GM10847 (cell line): ENCODE results near the gene PLIN4.

Source experiments
- POLR2A ChIP-seq: IDR thresholded peaks from 2 replicates; pipeline ENCODE4 v1.6.1; 2011; ENCODE audit not compliant: insufficient read length; ENCODE audit errors: extremely low read depth

The PLIN4 gene, protein sequence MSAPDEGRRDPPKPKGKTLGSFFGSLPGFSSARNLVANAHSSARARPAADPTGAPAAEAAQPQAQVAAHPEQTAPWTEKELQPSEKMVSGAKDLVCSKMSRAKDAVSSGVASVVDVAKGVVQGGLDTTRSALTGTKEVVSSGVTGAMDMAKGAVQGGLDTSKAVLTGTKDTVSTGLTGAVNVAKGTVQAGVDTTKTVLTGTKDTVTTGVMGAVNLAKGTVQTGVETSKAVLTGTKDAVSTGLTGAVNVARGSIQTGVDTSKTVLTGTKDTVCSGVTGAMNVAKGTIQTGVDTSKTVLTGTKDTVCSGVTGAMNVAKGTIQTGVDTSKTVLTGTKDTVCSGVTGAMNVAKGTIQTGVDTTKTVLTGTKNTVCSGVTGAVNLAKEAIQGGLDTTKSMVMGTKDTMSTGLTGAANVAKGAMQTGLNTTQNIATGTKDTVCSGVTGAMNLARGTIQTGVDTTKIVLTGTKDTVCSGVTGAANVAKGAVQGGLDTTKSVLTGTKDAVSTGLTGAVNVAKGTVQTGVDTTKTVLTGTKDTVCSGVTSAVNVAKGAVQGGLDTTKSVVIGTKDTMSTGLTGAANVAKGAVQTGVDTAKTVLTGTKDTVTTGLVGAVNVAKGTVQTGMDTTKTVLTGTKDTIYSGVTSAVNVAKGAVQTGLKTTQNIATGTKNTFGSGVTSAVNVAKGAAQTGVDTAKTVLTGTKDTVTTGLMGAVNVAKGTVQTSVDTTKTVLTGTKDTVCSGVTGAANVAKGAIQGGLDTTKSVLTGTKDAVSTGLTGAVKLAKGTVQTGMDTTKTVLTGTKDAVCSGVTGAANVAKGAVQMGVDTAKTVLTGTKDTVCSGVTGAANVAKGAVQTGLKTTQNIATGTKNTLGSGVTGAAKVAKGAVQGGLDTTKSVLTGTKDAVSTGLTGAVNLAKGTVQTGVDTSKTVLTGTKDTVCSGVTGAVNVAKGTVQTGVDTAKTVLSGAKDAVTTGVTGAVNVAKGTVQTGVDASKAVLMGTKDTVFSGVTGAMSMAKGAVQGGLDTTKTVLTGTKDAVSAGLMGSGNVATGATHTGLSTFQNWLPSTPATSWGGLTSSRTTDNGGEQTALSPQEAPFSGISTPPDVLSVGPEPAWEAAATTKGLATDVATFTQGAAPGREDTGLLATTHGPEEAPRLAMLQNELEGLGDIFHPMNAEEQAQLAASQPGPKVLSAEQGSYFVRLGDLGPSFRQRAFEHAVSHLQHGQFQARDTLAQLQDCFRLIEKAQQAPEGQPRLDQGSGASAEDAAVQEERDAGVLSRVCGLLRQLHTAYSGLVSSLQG (N-terminal part only)

DNA sequence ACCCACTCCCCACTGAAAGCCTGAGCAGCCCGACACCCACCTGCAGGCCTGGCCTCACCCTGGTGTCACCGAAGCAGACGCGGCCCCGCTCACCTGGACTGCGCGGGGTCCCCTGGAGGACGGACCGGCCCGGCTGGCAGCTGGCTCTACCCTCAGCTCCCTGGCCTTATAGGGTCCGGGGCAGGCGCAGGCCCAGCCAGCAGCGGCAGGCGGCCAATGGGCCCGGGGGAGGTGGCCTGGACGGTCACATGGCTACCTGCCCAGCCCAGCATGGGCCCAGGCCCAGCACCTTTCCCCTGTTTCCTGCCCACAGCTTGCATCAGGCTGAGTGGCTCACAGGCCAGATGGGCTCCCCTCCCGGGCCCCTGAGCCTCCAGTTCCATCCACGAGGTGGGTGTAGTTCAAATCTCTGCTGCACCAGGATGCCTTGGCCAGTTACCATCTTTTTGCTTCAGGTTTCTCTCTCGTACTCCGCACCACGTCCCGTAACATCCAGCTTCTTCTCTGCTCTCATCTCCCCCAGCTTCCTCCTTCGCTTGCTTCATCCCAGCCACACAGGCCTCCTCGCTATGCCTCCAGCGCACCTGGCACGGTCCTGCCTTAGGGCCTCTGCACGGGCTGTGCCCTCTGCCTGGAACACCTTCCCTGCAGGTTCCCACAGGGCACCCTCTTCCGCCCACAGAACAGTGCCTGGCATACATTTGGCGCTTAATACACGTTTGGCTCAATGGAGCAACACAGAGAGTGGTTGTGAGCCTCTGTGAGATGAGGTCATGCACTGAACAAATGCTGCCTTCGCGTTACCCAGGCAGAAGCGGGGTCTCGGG lies at the start of gene PLIN4:
TSS of gene PLIN4 (minus strand) at position 142 of the 827 bp plus-strand sequence. CDS start 214 bp downstream, outside the sequence.
- no peak for TF ChIP-seq POLR2A

DNA sequence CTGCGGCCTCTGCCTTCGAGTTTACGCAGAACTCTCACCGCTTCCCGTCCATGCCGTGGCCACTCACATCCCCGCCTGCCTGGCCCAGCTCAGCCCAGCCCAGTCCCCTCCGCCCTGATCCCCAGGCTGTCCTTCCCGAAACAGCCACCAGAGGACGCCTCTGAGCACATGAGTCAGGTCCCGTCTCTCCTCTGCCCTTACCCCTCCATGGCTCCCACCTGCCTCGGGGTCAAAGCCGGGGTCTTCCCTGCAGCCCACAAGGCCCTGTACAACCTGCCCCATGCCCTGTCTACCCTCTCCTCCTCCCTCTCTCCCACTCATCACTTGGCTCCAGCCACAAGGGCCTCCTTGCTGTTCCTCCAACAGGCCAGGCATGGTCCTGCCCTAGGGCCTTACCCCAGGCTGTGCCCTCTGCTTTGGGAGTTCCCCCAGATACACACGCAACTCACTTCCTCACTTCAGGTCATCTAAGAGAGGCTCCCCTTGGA lies 49.3 kb upstream of the PLIN4 start:
- no peak for TF ChIP-seq POLR2A

DNA sequence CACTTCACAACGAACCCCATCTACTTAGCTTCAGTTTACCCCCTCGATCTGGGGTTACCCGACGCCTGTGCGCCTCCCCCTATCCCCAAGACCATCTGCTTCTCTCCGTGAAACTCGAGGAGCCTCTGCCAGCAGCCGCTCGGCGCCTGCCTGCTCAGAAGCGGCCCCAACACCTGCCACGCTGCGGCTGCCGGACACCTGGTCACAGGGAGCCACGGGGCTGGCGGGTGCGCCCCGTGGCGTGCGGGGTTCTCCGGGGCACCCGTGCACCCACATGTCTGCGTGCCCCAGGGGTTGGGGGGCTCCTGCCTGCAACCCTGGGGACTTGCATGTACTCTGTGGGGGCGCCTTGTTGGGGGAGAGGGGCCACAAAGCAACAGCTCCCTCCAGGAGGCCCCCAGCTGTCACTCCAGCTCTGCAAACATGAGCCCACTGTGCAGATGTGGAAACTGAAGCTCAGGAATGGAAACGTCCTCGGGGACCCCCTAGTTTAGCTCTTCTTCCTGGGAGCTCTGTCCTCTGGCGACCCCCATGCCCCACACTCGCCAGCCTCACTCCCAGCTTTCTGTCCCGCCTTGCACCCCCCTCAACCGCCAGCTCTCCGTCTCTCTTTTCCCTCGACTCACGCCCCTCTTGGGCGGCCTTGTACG lies 48.2 kb upstream of the PLIN4 start:
- no peak for TF ChIP-seq POLR2A

DNA sequence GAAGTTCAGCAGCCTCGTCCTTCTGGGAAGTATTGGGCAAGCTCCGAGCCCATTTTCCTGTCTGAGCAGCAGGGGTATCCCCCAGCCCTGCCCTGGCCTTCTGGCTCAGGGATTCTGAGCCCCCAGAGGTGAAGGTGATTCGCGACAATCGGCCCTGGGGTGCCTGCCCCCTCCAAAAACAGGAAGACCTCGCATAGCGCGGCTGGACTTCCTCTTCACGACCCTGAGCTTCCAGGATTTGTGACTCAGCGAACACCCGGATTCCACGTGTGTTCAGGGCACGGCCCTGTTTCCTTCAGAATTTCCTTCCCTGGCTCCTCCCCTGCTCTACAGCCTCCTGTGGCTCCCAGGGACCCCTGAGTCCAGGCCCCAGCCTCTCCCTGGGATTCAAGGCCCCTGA lies 41.3 kb upstream of the PLIN4 start, which contains the start of gene SEMA6B:
TSS of gene SEMA6B (minus strand) at position 116 of the 400 bp plus-strand sequence. CDS start 1,227 bp downstream, outside the sequence.
- no peak for TF ChIP-seq POLR2A

DNA sequence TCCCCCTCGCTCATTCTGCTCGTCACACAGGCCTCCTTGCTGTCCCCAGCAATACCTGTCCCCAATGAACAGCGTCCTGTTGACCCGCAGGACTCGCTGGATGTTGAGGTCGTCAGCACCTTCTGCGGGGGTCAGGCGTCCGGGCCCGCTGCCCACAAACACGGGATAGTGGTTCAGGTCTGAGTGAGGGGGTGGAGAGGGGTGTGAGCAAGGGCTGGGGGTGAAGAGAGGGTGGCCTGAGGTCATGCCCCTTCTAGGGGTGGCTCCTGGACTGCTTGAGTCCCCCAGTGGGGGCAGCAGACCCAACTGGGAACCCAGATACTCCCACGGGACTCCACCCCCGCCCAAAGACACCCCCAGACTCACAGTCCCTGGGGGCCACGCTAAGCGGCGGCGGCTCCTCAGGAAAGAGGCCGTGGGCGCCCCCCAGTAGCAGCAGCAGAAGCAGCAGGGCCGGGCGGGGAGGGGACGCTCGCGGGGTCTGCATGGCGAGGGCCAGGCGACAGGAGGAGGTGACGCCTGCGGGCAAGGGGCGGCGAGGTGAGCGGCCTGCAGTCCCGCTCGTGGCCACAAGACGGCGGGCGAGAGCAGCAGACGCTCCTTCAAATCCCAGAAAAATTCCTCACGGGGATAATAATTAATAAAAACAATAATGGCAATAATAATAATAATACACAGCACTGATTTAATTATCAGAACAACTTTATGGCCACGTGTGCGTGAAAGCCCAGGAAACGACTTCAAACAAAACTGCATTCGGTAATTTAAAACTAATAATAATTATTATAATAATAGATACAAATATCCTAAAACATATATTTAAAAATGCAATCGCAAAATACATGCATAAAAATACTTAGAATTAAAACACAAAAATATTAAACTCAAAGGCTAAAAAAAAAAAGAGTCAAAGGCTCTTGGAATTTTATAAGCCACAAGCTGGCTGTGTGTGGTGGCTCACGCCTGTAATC lies 40.0 kb upstream of the PLIN4 start:
- no peak for TF ChIP-seq POLR2A

DNA sequence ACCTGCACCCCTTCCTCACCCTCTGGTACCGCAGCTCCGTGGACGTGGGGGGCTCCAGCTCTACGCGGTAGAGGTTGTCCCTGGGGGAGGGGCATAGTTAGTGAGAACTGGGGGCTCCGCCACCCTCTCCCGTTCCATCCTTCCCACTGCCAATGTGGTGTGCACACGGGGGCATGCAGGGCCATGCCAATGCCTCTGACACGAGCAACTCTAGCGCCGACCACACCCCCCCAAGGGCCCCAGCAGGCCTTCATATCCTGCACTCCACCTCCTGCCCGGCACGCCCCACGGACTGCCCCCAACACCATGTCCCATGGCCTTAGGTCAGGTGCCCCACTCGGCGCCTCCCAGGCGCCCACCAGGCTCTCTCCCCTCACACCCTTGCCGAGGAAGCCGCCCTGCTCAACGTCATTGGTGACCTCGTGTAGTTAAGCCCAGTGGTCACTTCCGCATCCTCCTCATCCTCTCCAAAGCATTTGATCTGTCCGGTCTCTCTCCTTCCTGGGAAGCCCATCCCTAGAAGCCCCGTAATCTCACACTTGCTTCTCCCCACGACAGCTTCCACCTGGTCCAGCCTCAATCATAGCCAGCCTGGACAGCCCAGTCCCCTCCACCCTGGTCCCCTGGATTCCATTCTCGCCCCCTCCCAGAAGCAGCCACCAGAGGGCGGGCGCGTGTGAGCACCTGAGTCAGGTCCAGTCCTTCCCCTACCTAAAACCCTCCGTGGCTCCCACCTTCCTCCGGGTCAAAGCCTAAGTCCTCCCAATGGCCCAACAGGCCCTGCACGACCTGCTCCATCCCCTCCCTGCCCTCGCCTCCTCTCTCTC lies 39.1 kb upstream of the PLIN4 start:
- no peak for TF ChIP-seq POLR2A

DNA sequence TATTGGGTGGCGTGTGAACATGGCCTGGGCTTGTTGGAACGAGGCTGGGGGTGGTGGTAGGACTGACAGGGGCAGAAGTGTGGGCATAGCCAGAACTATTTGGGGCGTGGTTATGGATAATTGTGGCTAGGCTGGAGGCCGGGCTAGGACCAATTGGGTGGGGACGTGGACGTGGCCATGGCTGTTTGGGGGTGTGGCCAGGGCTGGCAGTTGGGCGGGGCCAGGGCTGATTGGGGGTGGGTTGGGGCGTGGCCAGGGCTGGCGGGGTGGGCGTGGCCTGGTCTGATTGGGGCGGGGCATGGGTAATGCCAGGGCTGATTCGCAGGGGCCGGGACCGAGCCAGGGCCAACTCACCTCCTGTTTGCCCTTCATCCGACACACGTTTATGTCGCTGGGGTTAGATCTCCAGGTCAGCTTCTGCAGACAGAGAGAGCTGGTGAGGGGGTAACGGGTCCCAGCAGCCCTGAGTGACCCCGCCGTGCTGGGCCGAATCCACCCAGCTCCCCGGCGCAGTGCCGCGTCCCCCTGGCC lies 38.4 kb upstream of the PLIN4 start:
- no peak for TF ChIP-seq POLR2A

DNA sequence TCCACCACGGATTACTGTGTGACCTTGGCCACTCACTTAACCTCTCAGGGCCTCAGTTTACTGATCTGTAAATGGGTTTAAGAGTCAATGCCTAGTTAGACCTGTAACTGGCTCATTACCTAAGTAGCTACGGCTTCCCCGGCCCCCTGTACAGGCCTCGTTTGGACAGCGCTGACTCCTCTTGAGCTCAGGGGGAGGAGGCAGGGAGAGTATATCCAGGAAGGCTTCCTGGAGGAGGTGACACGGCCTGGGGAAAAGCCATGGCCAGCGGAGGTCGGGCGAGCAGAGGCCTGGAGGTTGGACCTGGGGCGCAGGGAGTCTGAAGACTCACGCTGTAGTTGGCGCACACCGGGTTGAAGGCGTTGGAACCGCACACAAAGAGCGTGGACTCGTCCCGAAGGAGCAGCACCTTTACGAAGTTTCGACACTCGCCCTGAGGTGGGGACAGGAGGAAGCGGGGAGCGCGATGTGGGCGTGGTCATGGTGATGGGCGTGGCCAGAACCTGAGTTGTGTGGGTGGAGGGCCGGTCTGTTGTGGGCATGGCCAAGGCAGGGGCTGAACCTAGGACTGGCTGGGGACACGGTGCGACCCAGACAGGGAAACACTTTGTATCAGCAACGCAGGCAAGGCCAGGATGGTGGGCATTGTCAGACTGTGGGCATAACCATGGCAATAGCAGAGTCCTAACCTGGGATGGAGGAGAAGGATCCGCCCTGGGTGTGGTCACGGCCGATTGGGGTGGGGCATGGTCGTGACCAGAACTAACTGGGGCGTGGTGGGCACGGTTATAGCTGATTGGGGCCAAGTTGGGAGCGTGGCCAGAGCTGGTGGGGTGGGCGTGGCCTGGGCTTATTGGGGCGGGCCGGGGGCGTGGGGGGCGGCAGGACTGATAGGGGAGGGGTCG lies 37.6 kb upstream of the PLIN4 start:
- TF ChIP-seq POLR2A, result no peak

DNA sequence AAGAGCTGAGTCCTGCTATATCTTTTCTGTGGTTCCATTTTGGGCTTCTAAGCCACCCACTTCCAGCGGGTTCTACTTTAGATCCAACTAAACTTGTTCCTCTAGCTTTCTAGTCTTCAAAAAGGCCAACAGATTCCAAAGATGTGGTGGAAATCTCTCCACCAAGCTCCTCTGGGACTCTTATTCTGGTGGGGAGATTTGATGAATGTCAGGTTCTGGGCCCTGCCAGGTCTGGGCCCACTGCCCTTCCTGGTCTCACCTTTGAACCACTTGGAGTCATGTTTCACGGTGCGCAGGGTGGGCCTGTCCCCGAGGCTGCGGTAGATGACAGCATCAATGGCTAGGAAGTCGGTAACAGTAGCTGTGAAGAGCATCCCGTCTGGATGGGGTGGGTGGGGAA lies 36.4 kb upstream of the PLIN4 start:
- TF ChIP-seq POLR2A, result no peak

DNA sequence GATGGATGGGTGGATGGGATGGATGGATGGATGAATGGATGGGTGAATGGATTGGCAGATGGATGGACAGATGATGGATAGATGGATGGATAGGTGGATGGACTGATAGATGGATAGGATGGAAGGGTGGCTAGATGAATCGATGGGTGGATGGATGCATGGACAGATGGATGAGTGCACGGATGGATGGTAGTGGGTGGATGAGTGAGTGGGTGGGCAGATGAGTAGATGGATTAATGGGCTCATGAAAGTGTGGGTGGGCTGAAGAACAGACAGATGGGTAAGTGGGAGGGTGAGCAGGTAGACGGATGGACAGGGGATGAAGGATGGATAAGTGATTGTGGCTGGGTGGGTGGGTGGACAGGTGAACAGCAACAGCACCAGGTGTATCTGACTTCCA lies 35.5 kb upstream of the PLIN4 start:
- no peak for TF ChIP-seq POLR2A
